ENCODE data around the gene SLC46A1. TPM values are rescaled to one million over a fixed set of nuclear protein-coding genes. Genes with fewer than 3 reads are reported as not detected.
A peak's percentile ranks its signal among the peaks of the same experiment; 100 is the strongest.

Gene SLC46A1
- total RNA-seq, 1 donor from 2014 or later, result 4.7 TPM

DNA sequence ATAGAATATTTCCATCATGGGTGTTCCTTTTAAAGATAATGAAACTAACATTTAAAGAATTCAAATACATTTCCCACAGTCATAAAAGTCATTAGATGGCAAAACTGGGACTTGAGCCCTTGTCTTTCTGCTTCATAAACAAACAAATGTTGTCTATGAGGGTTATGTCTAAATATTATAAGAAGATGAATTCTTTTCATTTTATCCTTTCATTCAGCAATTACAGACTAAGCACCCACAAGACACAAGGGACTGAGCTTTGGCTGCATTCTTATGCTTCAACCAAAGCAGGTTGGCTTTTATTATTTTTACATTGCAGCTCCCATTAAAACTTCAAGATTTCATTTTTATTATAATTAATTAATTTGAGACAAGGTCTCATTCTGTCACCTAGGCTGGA lies 19.6 kb downstream of the SLC46A1 start:
- H3K36me3 ChIP-seq (ENCODE audit: control insufficient read depth in 3 of 3, insufficient read depth in 3 of 3, low read length in 3 of 3), result peaks cover 6 to 21% (median 21%) of the 10 kb centered on the region in 3 donors
- H3K9ac ChIP-seq (ENCODE audit: low read depth in 1 of 3, low read length in 3 of 3), result no peak overlapping the region

DNA sequence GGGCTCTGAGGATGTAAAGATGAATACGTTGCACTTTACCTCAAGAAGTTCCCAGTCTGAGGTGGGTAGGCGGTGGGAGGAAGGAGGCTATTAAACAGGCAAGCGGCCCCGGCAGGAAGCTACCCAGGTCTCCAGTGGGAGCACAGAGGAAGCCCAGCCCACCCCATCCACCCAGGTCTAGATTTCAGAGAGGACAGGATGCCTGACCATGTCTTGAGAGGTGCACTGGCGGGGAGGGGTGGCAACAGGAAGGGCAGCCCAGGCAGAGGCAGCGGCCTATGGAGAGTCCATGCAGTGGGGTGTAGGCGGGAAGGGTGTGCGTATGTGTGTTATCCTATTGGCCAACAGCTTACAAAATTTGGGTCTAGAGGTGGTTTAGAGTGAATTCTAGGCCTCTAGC lies 20.6 kb downstream of the SLC46A1 start:
- H3K36me3 ChIP-seq (ENCODE audit: control insufficient read depth in 3 of 3, insufficient read depth in 3 of 3, low read length in 3 of 3), result peaks cover 2 to 18% (median 13%) of the 10 kb centered on the region in 3 donors
- no peak overlapping the region for H3K9ac ChIP-seq (ENCODE audit: low read depth in 1 of 3, low read length in 3 of 3)
- no peak overlapping the region for H3K4me3 ChIP-seq (ENCODE audit: low read length in 3 of 3)

More for the DNA sequence above, 19.6 kb downstream of the SLC46A1 start:
- Histone ChIP-seq H3K4me1 (ENCODE audit: control insufficient read depth in 3 of 3, insufficient read depth in 3 of 3, low read length in 3 of 3) (peaks cover 2 to 4% (median 3%) of the 10 kb centered on the region in 3 donors), H3K27me3 (ENCODE audit: control insufficient read depth in 3 of 3, insufficient read depth in 3 of 3, low read length in 3 of 3) (peaks cover 4 to 7% (median 5%) of the 10 kb centered on the region in 3 donors), H3K27ac (ENCODE audit: low read depth, low read length) (no peak overlapping the region), H3K4me3 (ENCODE audit: low read length in 3 of 3) (no peak overlapping the region), H3K9me3 (ENCODE audit: control insufficient read depth in 3 of 3, low read length in 3 of 3) (no peaks in the 10 kb centered on the region)

DNA sequence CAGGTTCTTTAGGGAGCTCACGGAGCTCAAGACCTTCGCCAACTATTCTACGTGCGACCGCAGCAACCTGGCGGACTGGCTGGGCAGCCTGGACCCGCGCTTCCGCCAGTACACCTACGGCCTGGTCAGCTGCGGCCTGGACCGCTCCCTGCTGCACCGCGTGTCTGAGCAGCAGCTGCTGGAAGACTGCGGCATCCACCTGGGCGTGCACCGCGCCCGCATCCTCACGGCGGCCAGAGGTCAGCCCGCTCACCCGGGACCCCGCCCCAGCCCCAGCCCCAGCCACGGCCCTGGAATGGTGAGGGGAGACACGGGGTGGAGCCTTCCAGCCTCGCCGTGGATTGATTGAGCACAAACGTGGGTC lies 21.0 kb downstream of the SLC46A1 start:
- H3K4me3 ChIP-seq (ENCODE audit: low read length in 3 of 3), result peak overlapping the region; percentile 54 to 74 (median 59)
- H3K27ac ChIP-seq (ENCODE audit: low read depth, low read length), result no peak overlapping the region
- H3K36me3 ChIP-seq (ENCODE audit: control insufficient read depth in 3 of 3, insufficient read depth in 3 of 3, low read length in 3 of 3), result peaks cover 2 to 18% (median 13%) of the 10 kb centered on the region in 3 donors
- peak overlapping the region in 1 of 3 donors; percentile 57 for H3K9ac ChIP-seq (ENCODE audit: low read depth in 1 of 3, low read length in 3 of 3)
- H3K27me3 ChIP-seq (ENCODE audit: control insufficient read depth in 3 of 3, insufficient read depth in 3 of 3, low read length in 3 of 3), result peaks cover 7 to 10% (median 9%) of the 10 kb centered on the region in 3 donors
- H3K4me1 ChIP-seq (ENCODE audit: control insufficient read depth in 3 of 3, insufficient read depth in 3 of 3, low read length in 3 of 3), result peaks cover 4 to 9% (median 6%) of the 10 kb centered on the region in 3 donors
- H3K9me3 ChIP-seq (ENCODE audit: control insufficient read depth in 3 of 3, low read length in 3 of 3), result no peaks in the 10 kb centered on the region

More for the DNA sequence above, 20.6 kb downstream of the SLC46A1 start:
- H3K4me1 ChIP-seq (ENCODE audit: control insufficient read depth in 3 of 3, insufficient read depth in 3 of 3, low read length in 3 of 3), result peaks cover 4 to 9% (median 6%) of the 10 kb centered on the region in 3 donors
- H3K9me3 ChIP-seq (ENCODE audit: control insufficient read depth in 3 of 3, low read length in 3 of 3), result no peaks in the 10 kb centered on the region
- H3K27me3 ChIP-seq (ENCODE audit: control insufficient read depth in 3 of 3, insufficient read depth in 3 of 3, low read length in 3 of 3), result peaks cover 7 to 10% (median 9%) of the 10 kb centered on the region in 3 donors
- no peak overlapping the region for H3K27ac ChIP-seq (ENCODE audit: low read depth, low read length)

DNA sequence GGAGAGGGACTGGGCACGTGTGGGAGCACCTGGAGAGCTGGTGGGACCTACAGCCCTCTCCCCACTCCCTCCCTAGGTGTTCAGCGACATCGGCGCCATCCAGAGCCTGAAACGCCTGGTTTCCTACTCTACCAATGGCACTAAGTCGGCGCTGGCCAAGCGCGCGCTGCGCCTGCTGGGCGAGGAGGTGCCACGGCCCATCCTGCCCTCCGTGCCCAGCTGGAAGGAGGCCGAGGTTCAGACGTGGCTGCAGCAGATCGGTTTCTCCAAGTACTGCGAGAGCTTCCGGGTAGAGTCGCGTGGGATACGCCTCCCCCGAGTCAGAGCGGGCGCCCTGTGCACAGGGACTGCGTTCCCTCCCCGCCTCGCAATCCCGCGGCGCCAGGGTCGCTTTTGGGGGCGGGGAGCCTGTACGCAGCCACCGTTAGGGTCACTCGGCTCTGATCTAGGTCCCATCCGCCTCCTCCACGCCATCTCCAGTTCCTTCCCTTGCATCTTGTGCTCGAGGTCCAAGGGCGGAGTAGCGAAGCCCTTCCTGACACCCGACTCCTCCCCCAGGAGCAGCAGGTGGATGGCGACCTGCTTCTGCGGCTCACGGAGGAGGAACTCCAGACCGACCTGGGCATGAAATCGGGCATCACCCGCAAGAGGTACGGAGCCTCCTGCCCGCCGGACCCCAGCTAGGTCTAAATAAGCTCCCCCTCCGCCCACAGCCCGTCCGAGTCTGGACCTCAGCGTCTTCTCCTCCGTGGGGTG lies 21.6 kb downstream of the SLC46A1 start:
- Histone ChIP-seq H3K27me3 (ENCODE audit: control insufficient read depth in 3 of 3, insufficient read depth in 3 of 3, low read length in 3 of 3) (peaks cover 7 to 10% (median 9%) of the 10 kb centered on the region in 3 donors), H3K9me3 (ENCODE audit: control insufficient read depth in 3 of 3, low read length in 3 of 3) (no peaks in the 10 kb centered on the region), H3K4me1 (ENCODE audit: control insufficient read depth in 3 of 3, insufficient read depth in 3 of 3, low read length in 3 of 3) (peaks cover 4 to 9% (median 6%) of the 10 kb centered on the region in 3 donors), H3K4me3 (ENCODE audit: low read length in 3 of 3) (peak overlapping the region; percentile 54 to 74 (median 59)), H3K9ac (ENCODE audit: low read depth in 1 of 3, low read length in 3 of 3) (peak overlapping the region in 1 of 3 donors; percentile 57), H3K27ac (ENCODE audit: low read depth, low read length) (no peak overlapping the region), H3K36me3 (ENCODE audit: control insufficient read depth in 3 of 3, insufficient read depth in 3 of 3, low read length in 3 of 3) (peaks cover 2 to 14% (median 9%) of the 10 kb centered on the region in 3 donors)

DNA sequence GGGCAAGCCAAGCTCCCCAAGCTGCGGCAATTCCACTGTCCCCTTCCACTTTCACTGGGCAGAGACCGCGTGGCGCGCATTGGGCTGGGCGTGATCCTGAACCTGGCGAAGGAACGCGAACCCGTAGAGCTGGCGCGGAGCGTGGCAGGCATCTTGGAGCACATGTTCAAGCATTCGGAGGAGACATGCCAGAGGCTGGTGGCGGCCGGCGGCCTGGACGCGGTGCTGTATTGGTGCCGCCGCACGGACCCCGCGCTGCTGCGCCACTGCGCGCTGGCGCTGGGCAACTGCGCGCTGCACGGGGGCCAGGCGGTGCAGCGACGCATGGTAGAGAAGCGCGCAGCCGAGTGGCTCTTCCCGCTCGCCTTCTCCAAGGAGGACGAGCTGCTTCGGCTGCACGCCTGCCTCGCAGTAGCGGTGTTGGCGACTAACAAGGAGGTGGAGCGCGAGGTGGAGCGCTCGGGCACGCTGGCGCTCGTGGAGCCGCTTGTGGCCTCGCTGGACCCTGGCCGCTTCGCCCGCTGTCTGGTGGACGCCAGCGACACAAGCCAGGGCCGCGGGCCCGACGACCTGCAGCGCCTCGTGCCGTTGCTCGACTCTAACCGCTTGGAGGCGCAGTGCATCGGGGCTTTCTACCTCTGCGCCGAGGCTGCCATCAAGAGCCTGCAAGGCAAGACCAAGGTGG lies 24.7 kb downstream of the SLC46A1 start:
- peaks cover 4 to 9% (median 6%) of the 10 kb centered on the region in 3 donors for H3K4me1 ChIP-seq (ENCODE audit: control insufficient read depth in 3 of 3, insufficient read depth in 3 of 3, low read length in 3 of 3)
- no peaks in the 10 kb centered on the region for H3K36me3 ChIP-seq (ENCODE audit: control insufficient read depth in 3 of 3, insufficient read depth in 3 of 3, low read length in 3 of 3)
- H3K4me3 ChIP-seq (ENCODE audit: low read length in 3 of 3), result peak overlapping the region in 1 of 3 donors; percentile 29
- H3K27me3 ChIP-seq (ENCODE audit: control insufficient read depth in 3 of 3, insufficient read depth in 3 of 3, low read length in 3 of 3), result peaks cover 7 to 10% (median 9%) of the 10 kb centered on the region in 3 donors
- H3K9me3 ChIP-seq (ENCODE audit: control insufficient read depth in 3 of 3, low read length in 3 of 3), result no peaks in the 10 kb centered on the region
- no peak overlapping the region for H3K27ac ChIP-seq (ENCODE audit: low read depth, low read length)
- H3K9ac ChIP-seq (ENCODE audit: low read depth in 1 of 3, low read length in 3 of 3), result no peak overlapping the region

DNA sequence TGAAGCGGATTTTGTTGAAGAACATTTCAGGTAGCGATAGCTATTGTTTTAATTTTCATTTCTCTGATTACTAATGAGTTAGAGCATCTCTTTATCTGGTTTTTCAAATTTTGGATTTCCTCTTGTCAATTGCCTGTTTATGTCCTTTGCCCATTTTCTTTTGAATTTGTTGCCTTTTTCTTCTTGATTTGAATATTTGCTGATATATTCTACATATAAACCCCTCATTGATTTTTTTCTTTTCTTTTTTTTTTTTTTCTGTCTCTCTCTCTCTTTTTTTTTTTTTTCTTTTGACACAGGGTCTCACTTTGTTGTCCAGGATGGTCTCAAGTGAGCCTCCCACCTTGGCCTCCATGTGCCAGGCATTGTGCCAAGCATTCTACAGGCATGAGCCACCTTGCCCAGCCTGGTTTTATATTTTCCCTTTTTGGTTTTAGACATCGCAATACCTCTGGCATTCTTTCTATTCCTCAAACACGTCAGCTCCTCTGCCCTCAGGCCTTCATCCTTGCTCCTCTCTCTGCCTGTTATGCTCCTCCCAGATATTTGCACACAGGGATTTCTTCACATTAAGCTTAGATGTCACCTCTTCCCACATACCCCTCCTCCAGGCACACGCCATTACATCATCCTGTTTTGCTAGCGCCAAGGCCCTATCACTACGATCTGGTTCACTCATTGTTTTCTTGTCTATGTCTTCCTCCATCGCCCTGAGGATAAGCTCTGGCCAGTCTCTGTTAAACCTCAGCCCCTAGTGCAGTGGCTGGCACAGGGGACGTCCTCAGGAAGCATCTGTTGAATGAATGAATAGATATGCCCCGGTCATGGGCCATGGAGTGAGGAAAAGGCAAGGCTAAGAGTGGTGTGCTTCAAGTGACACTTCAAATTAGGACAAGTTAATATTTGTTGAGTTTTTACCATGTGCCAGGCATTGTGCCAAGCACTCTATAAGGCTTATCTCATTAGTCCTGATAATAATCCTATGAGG lies 25.9 kb downstream of the SLC46A1 start:
- Histone ChIP-seq H3K4me3 (ENCODE audit: low read length in 3 of 3) (no peak overlapping the region), H3K9ac (ENCODE audit: low read depth in 1 of 3, low read length in 3 of 3) (no peak overlapping the region), H3K4me1 (ENCODE audit: control insufficient read depth in 3 of 3, insufficient read depth in 3 of 3, low read length in 3 of 3) (peaks cover 4 to 9% (median 6%) of the 10 kb centered on the region in 3 donors), H3K36me3 (ENCODE audit: control insufficient read depth in 3 of 3, insufficient read depth in 3 of 3, low read length in 3 of 3) (no peaks in the 10 kb centered on the region), H3K9me3 (ENCODE audit: control insufficient read depth in 3 of 3, low read length in 3 of 3) (no peaks in the 10 kb centered on the region), H3K27me3 (ENCODE audit: control insufficient read depth in 3 of 3, insufficient read depth in 3 of 3, low read length in 3 of 3) (peaks cover 7 to 10% (median 9%) of the 10 kb centered on the region in 3 donors), H3K27ac (ENCODE audit: low read depth, low read length) (no peak overlapping the region)

DNA sequence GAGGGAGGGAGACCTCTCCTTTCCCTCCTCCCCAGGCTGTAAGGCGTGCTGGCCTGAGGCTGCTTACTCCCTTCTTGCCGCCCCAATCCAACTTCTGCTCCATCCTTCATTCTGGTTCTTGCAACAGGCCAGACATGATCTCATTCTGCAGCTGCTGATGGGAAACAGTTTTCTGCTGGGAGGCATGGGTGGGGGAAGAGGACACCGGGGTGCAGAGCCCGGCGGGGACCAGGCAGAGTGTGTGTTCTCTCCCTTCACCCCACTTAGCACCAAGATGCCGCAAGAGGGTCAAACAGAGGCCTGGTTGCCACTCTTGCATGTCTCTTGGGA lies 33.1 kb downstream of the SLC46A1 start:
- peak overlapping the region; percentile 2 to 65 (median 59) for H3K4me3 ChIP-seq (ENCODE audit: low read length in 3 of 3)

DNA sequence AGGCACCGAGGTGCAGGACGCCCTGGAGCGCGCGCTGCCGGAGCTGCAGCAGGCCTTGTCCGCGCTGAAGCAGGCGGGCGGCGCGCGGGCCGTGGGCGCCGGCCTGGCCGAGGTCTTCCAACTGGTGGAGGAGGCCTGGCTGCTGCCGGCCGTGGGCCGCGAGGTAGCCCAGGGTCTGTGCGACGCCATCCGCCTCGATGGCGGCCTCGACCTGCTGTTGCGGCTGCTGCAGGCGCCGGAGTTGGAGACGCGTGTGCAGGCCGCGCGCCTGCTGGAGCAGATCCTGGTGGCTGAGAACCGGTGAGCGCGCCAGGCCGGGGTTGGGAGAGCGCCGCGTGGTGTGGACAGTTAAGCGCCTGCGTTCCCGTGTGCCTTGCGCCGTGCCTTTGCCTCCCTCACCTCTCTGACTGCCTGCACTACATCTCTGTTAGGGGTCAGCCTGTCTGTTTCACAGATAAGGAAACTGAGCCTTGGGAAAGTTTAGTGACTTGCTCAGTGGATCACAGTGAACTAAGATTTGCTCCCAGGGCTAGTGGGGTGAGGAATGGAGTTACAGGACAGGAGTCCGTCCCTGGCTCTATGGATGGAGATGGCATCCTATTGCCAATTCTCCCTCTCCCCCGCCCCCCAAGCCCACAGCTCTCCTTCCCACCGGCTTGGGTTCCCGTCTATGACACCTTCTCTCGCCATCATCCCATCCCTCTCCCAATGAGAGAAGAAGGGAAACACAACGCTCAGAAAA lies 33.6 kb downstream of the SLC46A1 start:
- Histone ChIP-seq H3K9ac (ENCODE audit: low read depth in 1 of 3, low read length in 3 of 3) (peak overlapping the region; percentile 38 to 75 (median 43)), H3K4me3 (ENCODE audit: low read length in 3 of 3) (peak overlapping the region; percentile 59 to 77 (median 65)), H3K27ac (ENCODE audit: low read depth, low read length) (no peak overlapping the region), H3K9me3 (ENCODE audit: control insufficient read depth in 3 of 3, low read length in 3 of 3) (no peaks in the 10 kb centered on the region), H3K36me3 (ENCODE audit: control insufficient read depth in 3 of 3, insufficient read depth in 3 of 3, low read length in 3 of 3) (peaks cover 0 to 2% (median under 1%) of the 10 kb centered on the region in 3 donors), H3K4me1 (ENCODE audit: control insufficient read depth in 3 of 3, insufficient read depth in 3 of 3, low read length in 3 of 3) (peaks cover 17 to 25% (median 22%) of the 10 kb centered on the region in 3 donors), H3K27me3 (ENCODE audit: control insufficient read depth in 3 of 3, insufficient read depth in 3 of 3, low read length in 3 of 3) (peaks cover 0 to 15% (median 7%) of the 10 kb centered on the region in 3 donors)

More for the DNA sequence above, 33.1 kb downstream of the SLC46A1 start:
- Histone ChIP-seq H3K9me3 (ENCODE audit: control insufficient read depth in 3 of 3, low read length in 3 of 3) (no peaks in the 10 kb centered on the region), H3K4me1 (ENCODE audit: control insufficient read depth in 3 of 3, insufficient read depth in 3 of 3, low read length in 3 of 3) (peaks cover 17 to 25% (median 22%) of the 10 kb centered on the region in 3 donors), H3K27me3 (ENCODE audit: control insufficient read depth in 3 of 3, insufficient read depth in 3 of 3, low read length in 3 of 3) (peaks cover 0 to 15% (median 7%) of the 10 kb centered on the region in 3 donors), H3K27ac (ENCODE audit: low read depth, low read length) (no peak overlapping the region), H3K9ac (ENCODE audit: low read depth in 1 of 3, low read length in 3 of 3) (peak overlapping the region in 1 of 3 donors; percentile 43), H3K36me3 (ENCODE audit: control insufficient read depth in 3 of 3, insufficient read depth in 3 of 3, low read length in 3 of 3) (no peaks in the 10 kb centered on the region)

Data from skeletal muscle tissue (tissue), 4 donors.